ENCODE results near the gene SRC.

Gene SRC

DNA sequence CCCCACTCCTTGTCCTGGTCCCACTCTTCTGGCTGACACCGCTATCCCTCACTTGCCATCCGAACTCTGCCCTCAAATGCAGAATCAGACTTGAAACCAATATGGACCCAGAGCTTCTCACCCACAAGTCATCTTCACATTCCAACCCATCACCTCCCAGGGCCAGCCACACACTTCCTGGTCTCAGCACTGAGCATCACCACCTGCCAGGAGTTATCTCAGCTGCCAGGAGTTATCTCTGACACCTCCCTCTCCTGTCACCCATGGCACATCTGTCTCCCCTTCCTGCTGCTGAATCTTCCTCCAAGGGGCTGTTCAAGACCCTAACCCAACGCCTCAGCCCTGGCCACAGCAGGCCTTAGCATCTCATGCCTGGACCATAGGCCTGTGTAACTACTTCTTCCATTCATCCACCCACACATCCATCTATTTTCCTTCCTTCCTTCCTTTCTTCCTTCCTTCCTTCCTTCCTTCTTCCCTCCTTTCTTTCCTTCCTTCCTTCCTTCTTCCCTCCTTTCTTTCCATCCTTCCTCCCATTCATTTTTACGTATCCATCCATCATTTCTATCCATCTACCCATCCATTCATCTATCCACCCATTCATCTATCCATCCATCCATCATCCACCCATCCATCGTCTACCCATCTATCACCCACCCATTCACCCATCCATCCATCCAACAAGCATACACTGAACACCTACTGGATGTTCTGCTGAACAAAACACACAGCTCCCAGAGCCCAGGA is 100.5 kb downstream of the SRC start:
- H3K27me3 ChIP-seq (replicated peaks) = peaks cover 4% of the 10 kb centered on the region
- no peak for DNase-seq
- TF ChIP-seq CTCF (IDR thresholded peaks at IDR 0.05; ENCODE audit: low read depth, low read length, missing control alignments) = no peak
- H3K4me3 ChIP-seq (ENCODE audit: low read depth, low read length) = no peak overlapping the region
- H3K36me3 ChIP-seq (replicated peaks) = no peaks in the 10 kb centered on the region
- no peak overlapping the region for H3K27ac ChIP-seq
- in situ Hi-C loops (cut with HindIII; ENCODE audit: low pct_ligation_motif_present, low sequenced_read_pairs) = no loop called here

GRCh38 chr20:37447688-37448087 is 101.7 kb downstream of the SRC start:
- Histone ChIP-seq H3K27me3 (replicated peaks) (peaks cover 2% of the 10 kb centered on the region), H3K36me3 (replicated peaks) (no peaks in the 10 kb centered on the region), H3K27ac (no peak overlapping the region), H3K4me3 (ENCODE audit: low read depth, low read length) (no peak overlapping the region)
- DNase-seq = no peak
- TF ChIP-seq CTCF (IDR thresholded peaks at IDR 0.05; ENCODE audit: low read depth, low read length, missing control alignments) = no peak
- in situ Hi-C loops (cut with HindIII; ENCODE audit: low pct_ligation_motif_present, low sequenced_read_pairs) = no loop called here

- DNase-seq = no peak
- Histone ChIP-seq H3K36me3 (replicated peaks) (no peaks in the 10 kb centered on the region), H3K27ac (no peak overlapping the region), H3K27me3 (replicated peaks) (peaks cover 2% of the 10 kb centered on the region), H3K4me3 (ENCODE audit: low read depth, low read length) (no peak overlapping the region)
- in situ Hi-C loops (cut with HindIII; ENCODE audit: low pct_ligation_motif_present, low sequenced_read_pairs) = no loop called here
- no peak for TF ChIP-seq CTCF (IDR thresholded peaks at IDR 0.05; ENCODE audit: low read depth, low read length, missing control alignments)
Observed at GRCh38 chr20:37449276-37449675, 103.3 kb downstream of the SRC start.

- H3K36me3 ChIP-seq (replicated peaks) = no peaks in the 10 kb centered on the region
- no peak overlapping the region for H3K27ac ChIP-seq
- DNase-seq = no peak
- TF ChIP-seq CTCF (IDR thresholded peaks at IDR 0.05; ENCODE audit: low read depth, low read length, missing control alignments) = no peak
- H3K27me3 ChIP-seq (replicated peaks) = peaks cover 2% of the 10 kb centered on the region
- in situ Hi-C loops (cut with HindIII; ENCODE audit: low pct_ligation_motif_present, low sequenced_read_pairs) = no loop called here
- no peak overlapping the region for H3K4me3 ChIP-seq (ENCODE audit: low read depth, low read length)
Observed at GRCh38 chr20:37450344-37450743, 104.4 kb downstream of the SRC start.

DNA sequence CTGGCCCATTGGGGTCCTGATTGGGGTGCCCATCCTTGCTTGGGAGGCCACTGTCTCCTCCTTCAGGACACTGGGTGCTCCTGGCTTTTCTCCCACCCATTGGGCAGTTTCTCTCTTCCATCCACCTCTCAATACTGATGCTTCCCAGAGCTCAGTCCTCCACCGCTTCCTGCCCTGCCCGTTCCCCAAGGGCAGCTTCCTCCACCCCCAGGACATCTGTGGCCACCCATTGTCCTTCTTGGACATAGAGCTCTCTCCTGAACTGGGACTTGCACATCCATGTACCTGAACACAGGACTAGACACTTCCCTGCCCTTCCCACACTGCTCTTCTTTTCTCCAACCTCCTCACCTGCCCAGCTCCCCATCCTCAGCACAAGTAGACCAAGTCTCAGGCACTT is 105.7 kb downstream of the SRC start:
- H3K4me3 ChIP-seq (ENCODE audit: low read depth, low read length) = no peak overlapping the region
- TF ChIP-seq CTCF (IDR thresholded peaks at IDR 0.05; ENCODE audit: low read depth, low read length, missing control alignments) = no peak
- H3K36me3 ChIP-seq (replicated peaks) = no peaks in the 10 kb centered on the region
- peaks cover 2% of the 10 kb centered on the region for H3K27me3 ChIP-seq (replicated peaks)
- no peak overlapping the region for H3K27ac ChIP-seq
- no peak for DNase-seq
- in situ Hi-C loops (cut with HindIII; ENCODE audit: low pct_ligation_motif_present, low sequenced_read_pairs) = no loop called here

GRCh38 chr20:37452236-37452635 is 106.3 kb downstream of the SRC start:
- H3K27me3 ChIP-seq (replicated peaks) = peaks cover 2% of the 10 kb centered on the region
- H3K36me3 ChIP-seq (replicated peaks) = no peaks in the 10 kb centered on the region
- in situ Hi-C loops (cut with HindIII; ENCODE audit: low pct_ligation_motif_present, low sequenced_read_pairs) = no loop called here
- DNase-seq = no peak
- H3K4me3 ChIP-seq (ENCODE audit: low read depth, low read length) = no peak overlapping the region
- no peak for TF ChIP-seq CTCF (IDR thresholded peaks at IDR 0.05; ENCODE audit: low read depth, low read length, missing control alignments)
- H3K27ac ChIP-seq = no peak overlapping the region

All from brain microvascular endothelial cell (primary cell).